OCI-M2 (cell line): ENCODE data around the gene CASK.

Source experiments
- DNase-seq: peaks from one replicate; lab custom pipeline; 2025; ENCODE audit not compliant: unreplicated experiment; lab: John Stamatoyannopoulos, UW

CASK gene

GRCh38 chrX:41591906-41592305 lies 331.4 kb downstream of the CASK start:
- no peak for DNase-seq

GRCh38 chrX:41590641-41591040 lies 332.7 kb downstream of the CASK start:
- no peak for DNase-seq

GRCh38 chrX:41589634-41590270 lies 333.6 kb downstream of the CASK start:
- DNase-seq: no peak

- DNase-seq: no peak
Observed at GRCh38 chrX:41588271-41588670, 335.1 kb downstream of the CASK start.

GRCh38 chrX:41580423-41581064 lies 342.8 kb downstream of the CASK start:
- DNase-seq: no peak

- no peak for DNase-seq
Observed at GRCh38 chrX:41563876-41564275, 359.5 kb downstream of the CASK start.

GRCh38 chrX:41561045-41561444 lies 362.3 kb downstream of the CASK start:
- no peak for DNase-seq

GRCh38 chrX:41559235-41560052 lies 363.9 kb downstream of the CASK start:
- DNase-seq: no peak

GRCh38 chrX:41558531-41558930 lies 364.8 kb downstream of the CASK start:
- DNase-seq: no peak

GRCh38 chrX:41556958-41557357 lies 366.4 kb downstream of the CASK start:
- no peak for DNase-seq

GRCh38 chrX:41553688-41554087 lies 369.7 kb downstream of the CASK start:
- no peak for DNase-seq

GRCh38 chrX:41548411-41548810 lies 374.9 kb downstream of the CASK start:
- no peak for DNase-seq

GRCh38 chrX:41543668-41544067 lies 379.7 kb downstream of the CASK start:
- DNase-seq: no peak

- DNase-seq: no peak
Observed at GRCh38 chrX:41543025-41543424, 380.3 kb downstream of the CASK start.

- no peak for DNase-seq
Observed at GRCh38 chrX:41542536-41542935, 380.8 kb downstream of the CASK start.

- no peak for DNase-seq
Observed at GRCh38 chrX:41542135-41542534, 381.2 kb downstream of the CASK start.

- DNase-seq: no peak
Observed at GRCh38 chrX:41541386-41541785, 382.0 kb downstream of the CASK start.

- DNase-seq: no peak
Observed at GRCh38 chrX:41538707-41539106, 384.6 kb downstream of the CASK start.

GRCh38 chrX:41530085-41530484 lies 393.3 kb downstream of the CASK start:
- DNase-seq: no peak

GRCh38 chrX:41529221-41529620 lies 394.1 kb downstream of the CASK start:
- DNase-seq: no peak

- DNase-seq: no peak
Observed at GRCh38 chrX:41528784-41529183, 394.6 kb downstream of the CASK start.

- DNase-seq: no peak
Observed at GRCh38 chrX:41526925-41527324, 396.4 kb downstream of the CASK start.
